K562 (cell line): ENCODE results near the gene NKIRAS1. TPM values are rescaled to one million over a fixed set of nuclear protein-coding genes. Genes with fewer than 3 reads are reported as not detected.
A peak's percentile ranks its signal among the peaks of the same experiment; 100 is the strongest.

Experiments
- ATAC-seq: fragments of 200-7000 bp; cut with Tn5 transposase; 3 replicates; pipeline ENCODE4 v1.9.1; 2020; ENCODE audit warnings: moderate library complexity
- BruUV-seq: library from RNA; stranded (reverse); fragments of 400-500 nt; replicated peaks from 2 replicates; lab custom pipeline; 2021; lab: Mats Ljungman, UMichigan
- CTCF ChIA-PET: fragments of 300-600 bp; formaldehyde crosslinking; extraction: SDS; loops from one replicate; lab custom pipeline; 2021; ENCODE audit warnings: low intra/inter-chr PET ratio; lab: Yijun Ruan, JAX
- POLR2A ChIA-PET: fragments of 300-600, 350-650 bp; sonication (Branson Sonifier 250); formaldehyde crosslinking; extraction: SDS; loops from one replicate; lab custom pipeline; 2021; ENCODE audit warnings: antibody characterized with exemption, inconsistent platforms; lab: Yijun Ruan, JAX
- DNase-seq, 4 experiments: peaks; one replicate each; pipeline versions ENCODE4 v3.0.0 to v3.0.0-alpha.2; 2011 to 2018; ENCODE audit warnings: low spot score in 3 of 4, mixed read lengths in 3 of 4; ENCODE audit errors: extremely low read depth in 1 of 4
- FAIRE-seq: peaks from 2 replicates; lab custom pipeline; 2011; peaks lifted over from hg19 to GRCh38; lab: Jason Lieb, UNC
- H2AFZ ChIP-seq: 2 replicates; pipeline ENCODE4 v1.6.0; 2011; ENCODE audit warnings: low read depth, low read length, control low read depth, inconsistent platforms
- H3K27ac ChIP-seq: fragments of 200-600 bp; 3 replicates; pipeline ENCODE4 v1.8.0; 2011; ENCODE audit warnings: low read depth, mild to moderate bottlenecking, control low read depth, inconsistent platforms, low read length, moderate library complexity, mixed read lengths; ENCODE audit errors: extremely low read depth
- H3K27me3 ChIP-seq, 2 experiments: fragments of 300-600 bp in 1 of 2; 2 replicates in 1 of 2; 3 replicates in 1 of 2; pipeline versions ENCODE4 v1.6.0 to v1.8.0; 2011; ENCODE audit warnings: inconsistent platforms in 2 of 2, low read length in 2 of 2, mild to moderate bottlenecking in 1 of 2, mixed read lengths in 1 of 2, moderate library complexity in 1 of 2; ENCODE audit not compliant: control insufficient read depth in 2 of 2, insufficient read depth in 2 of 2
- H3K36me3 ChIP-seq: fragments of 300-600 bp; 3 replicates; pipeline ENCODE4 v1.8.0; 2011; ENCODE audit warnings: mild to moderate bottlenecking, low read length, inconsistent platforms; ENCODE audit not compliant: control insufficient read depth, insufficient read depth
- H3K4me1 ChIP-seq, 2 experiments: fragments of 200-600 bp in 1 of 2; replicated peaks in 1 of 2; 2 replicates in 1 of 2; 3 replicates in 1 of 2; pipeline versions ENCODE4 v1.5.1 to v1.8.0; 2011; ENCODE audit warnings: inconsistent platforms in 2 of 2, low read length in 2 of 2, mild to moderate bottlenecking in 1 of 2, mixed read lengths in 1 of 2, moderate library complexity in 1 of 2; ENCODE audit not compliant: control insufficient read depth in 2 of 2, insufficient read depth in 2 of 2
- H3K4me2 ChIP-seq: 2 replicates; pipeline ENCODE4 v1.6.1; 2011; ENCODE audit warnings: low read length, control low read depth, inconsistent platforms, mixed read lengths; ENCODE audit not compliant: insufficient read depth
- H3K4me3 ChIP-seq: fragments of 200-600 bp; sonication (generic), shearing (Covaris generic); 2 replicates; pipeline ENCODE4 v1.5.1; 2016; ENCODE audit warnings: control low read depth, inconsistent platforms
- H3K79me2 ChIP-seq: fragments of 200-600 bp; 3 replicates; pipeline ENCODE4 v1.8.0; 2011; ENCODE audit warnings: low read length, inconsistent platforms; ENCODE audit not compliant: control insufficient read depth, insufficient read depth
- H3K9ac ChIP-seq, 2 experiments: 2 replicates each; pipeline versions ENCODE4 v1.6.0 to v1.6.1; 2011; ENCODE audit warnings: low read depth in 2 of 2, low read length in 2 of 2, control low read depth in 1 of 2, inconsistent platforms in 1 of 2, mild to moderate bottlenecking in 1 of 2, mixed read lengths in 1 of 2; ENCODE audit not compliant: insufficient read depth in 1 of 2
- H3K9me1 ChIP-seq: one replicate; pipeline ENCODE4 v1.6.0; 2011; ENCODE audit warnings: inconsistent platforms, mild to moderate bottlenecking, low read length, moderate library complexity; ENCODE audit not compliant: control insufficient read depth, insufficient read depth
- H3K9me3 ChIP-seq: replicated peaks from 2 replicates; pipeline ENCODE4 v1.5.1; 2011; ENCODE audit warnings: low read depth, low read length, inconsistent platforms; ENCODE audit not compliant: control insufficient read depth, insufficient read depth
- H4K20me1 ChIP-seq: replicated peaks from 2 replicates; pipeline ENCODE4 v1.6.1; 2011; ENCODE audit warnings: low read length, inconsistent platforms, mixed read lengths; ENCODE audit not compliant: control insufficient read depth, insufficient read depth
- FOSL1 ChIP-seq: fragments of 200-800 bp; sonication (Bioruptor generic); conservative IDR thresholded peaks from 2 replicates; pipeline ENCODE4 v1.6.1; 2016; ENCODE audit warnings: missing genetic modification characterization, missing compliant biosample characterization
- JUND ChIP-seq, 2 experiments: IDR thresholded peaks; 2 replicates in 1 of 2; 3 replicates in 1 of 2; pipeline ENCODE4 v1.6.1; 2011; ENCODE audit warnings: borderline replicate concordance in 2 of 2, low read depth in 2 of 2, low read length in 2 of 2, improper control_type of control experiment in 1 of 2, missing biosample characterization in 1 of 2, missing genetic modification characterization in 1 of 2, missing genetic modification reagents in 1 of 2
- MAFK ChIP-seq: IDR thresholded peaks from 2 replicates; pipeline ENCODE4 v1.6.1; 2011; ENCODE audit warnings: low read length, improper control_type of control experiment
- MLLT1 ChIP-seq, 2 experiments: fragments of 450-650 bp; IDR thresholded peaks; 2 replicates each; pipeline ENCODE4 v1.6.1; 2016
- NR3C1 ChIP-seq: sonication (generic); formaldehyde crosslinking; IDR thresholded peaks from 2 replicates; pipeline ENCODE4 v1.8.1; 2022; ENCODE audit warnings: missing genetic modification reagents
- SMARCA4 ChIP-seq: fragments of 450-650 bp; IDR thresholded peaks from 2 replicates; pipeline ENCODE4 v1.6.1; 2016
- SMARCE1 ChIP-seq: fragments of 450-650 bp; IDR thresholded peaks from 2 replicates; pipeline ENCODE4 v1.7.1; 2016; ENCODE audit warnings: mild to moderate bottlenecking
- ZBTB17 ChIP-seq: fragments of 450-650 bp; formaldehyde crosslinking; IDR thresholded peaks from 2 replicates; pipeline ENCODE4 v1.4.0; 2020; ENCODE audit warnings: mild to moderate bottlenecking
- ZNF384 ChIP-seq: IDR thresholded peaks from 2 replicates; pipeline ENCODE4 v1.6.1; 2012; ENCODE audit warnings: low read depth, low read length, improper control_type of control experiment
- ZNF436 ChIP-seq: fragments of 250-450, 450-650 bp; sonication (Bioruptor Pico); formaldehyde crosslinking; IDR thresholded peaks from 2 replicates; pipeline ENCODE4 v1.7.0; 2020; ENCODE audit warnings: mild to moderate bottlenecking
- ZNF778 ChIP-seq: fragments of 450-650 bp; formaldehyde crosslinking; IDR thresholded peaks from 2 replicates; pipeline ENCODE4 v1.4.0; 2020; ENCODE audit warnings: mild to moderate bottlenecking, moderate library complexity
- WGBS: fragments of 100-300 bp; shearing (Covaris generic); methylation state at CpG from one replicate; pipeline ENCODE4 v1.1.6; 2016; ENCODE audit warnings: low coverage, mixed read lengths; ENCODE audit not compliant: insufficient coverage; ENCODE audit errors: missing lambda C conversion rate; 5-methylcytosine and 5-hydroxymethylcytosine counted together
- in situ Hi-C: fragments of 300-500 bp; cut with MboI; formaldehyde crosslinking; loops from 4 replicates; pipeline ENCODE4 v1.15.0; 2018; ENCODE audit warnings: inconsistent platforms, mixed read lengths
- intact Hi-C: fragments of 100-400 bp; cut with micrococcal nuclease; formaldehyde crosslinking; loops from 2 replicates; pipeline ENCODE4 v1.14.2; 2022
- polyA plus RNA-seq, 8 experiments: library from polyadenylated mRNA; depleted of rRNA in 4 of 8; stranded (reverse) in 5 of 8; unstranded in 3 of 8; fragments of >200 nt; fragmentation: Nextera tagmentation in 2 of 8; fragmentation: Illumina TruSeq in 1 of 8; extraction: Ambion mirVana in 2 of 8; extraction: Trizol in 1 of 8; gene quantifications; 2 replicates each; pipeline versions ENCODE4 v1.2.1 to v1.2.3, GENCODE V29; 2011 to 2014; ENCODE audit warnings: inconsistent platforms in 1 of 8, missing spikeins in 1 of 8
- total RNA-seq, 7 experiments: library from RNA; depleted of rRNA in 6 of 7; stranded (reverse); fragments of >200 nt in 6 of 7; fragmentation: Illumina TruSeq in 2 of 7; extraction: Trizol in 2 of 7; gene quantifications; 2 replicates each; pipeline versions ENCODE4 v1.2.1 to v1.2.3, GENCODE V29; 2011 to 2021; ENCODE audit warnings: low replicate concordance in 1 of 7
- TF ChIP-seq, protein P1 (sequence below), 2 experiments: fragments of 450-650 bp in 1 of 2; sonication (generic) in 1 of 2; formaldehyde crosslinking in 1 of 2; IDR thresholded peaks; 2 replicates each; pipeline versions ENCODE4 v1.7.1 to v1.9.0; 2016 to 2022; ENCODE audit warnings: inconsistent platforms in 1 of 2, mild to moderate bottlenecking in 1 of 2, missing genetic modification reagents in 1 of 2

NKIRAS1 gene
- total and polyA plus RNA-seq, 9 of the 15 experiments (the other 6 are each of a cell fraction or from before 2014, with no cell fraction given) = 5.1 to 10.3 (median 6.3) TPM

- H3K4me2 ChIP-seq = no peak overlapping the region
- H4K20me1 ChIP-seq = no peaks in the 10 kb centered on the region
- BruUV-seq = no TSS peak
- no peak for DNase-seq
- H3K9ac ChIP-seq = 0 out of 4 replicates have a peak overlapping the region, but pooled peaks of 1 of the 2 experiments have one; percentile 26
- no peaks in the 10 kb centered on the region for H3K9me1 ChIP-seq
- H3K27me3 ChIP-seq = no peaks in the 10 kb centered on the region
- WGBS = 26% methylated on average over 7 of the region's 8 CpGs
- FAIRE-seq = no peak
- ChIA-PET CTCF (interaction anchor here (0.6 to 1.7 kb wide), 2 partner anchors 12 to 309 kb away, joined by 3 read pairs; no protein-coding TSS in a partner anchor), POLR2A (interaction anchor here (1.2 to 8.9 kb wide), 2 partner anchors 10 to 89 kb away, joined by 5 to 81 read pairs; partner anchors contain the start of genes NKIRAS1 and RPL15)
- H3K79me2 ChIP-seq = no peaks in the 10 kb centered on the region
- no peak overlapping the region for H3K27ac ChIP-seq
- intact Hi-C loops = no loop called here
- in situ Hi-C loops = no loop called here
- no peak overlapping the region for H2AFZ ChIP-seq
- 0 out of 3 replicates have a peak, but pooled peaks have one; percentile 7 for ATAC-seq
- H3K4me3 ChIP-seq = no peak overlapping the region
- TF ChIP-seq ZNF384 (peak; percentile 96), SMARCE1 (peak; percentile 27; the same call in 1 of the 2 replicates), MLLT1 (IDR thresholded peaks at IDR 0.05) (0 out of 4 replicates have a peak, but pooled peaks of 1 of the 2 experiments have one; percentile 30), SMARCA4 (peak; percentile 38; the same call in 1 of the 2 replicates), ZNF778 (CRISPR knock-in tag) (no peak), FOSL1 (tag) (peak; percentile 76), MAFK (no peak), ZNF436 (no peak), ZBTB17 (0 out of 2 replicates have a peak, but pooled peaks have one; percentile 48), JUND (IDR thresholded peaks at IDR 0.05; ENCODE audit: borderline replicate concordance, low read depth, low read length) (peak; percentile 58; the same call in 1 of the 2 replicates), JUND (tag; IDR thresholded peaks at IDR 0.05; ENCODE audit: borderline replicate concordance, low read depth, low read length) (no peak; the same call in 2 of the 3 replicates), NR3C1 (CRISPR knock-in tag) (no peak)
- TF ChIP-seq, protein P1, sequence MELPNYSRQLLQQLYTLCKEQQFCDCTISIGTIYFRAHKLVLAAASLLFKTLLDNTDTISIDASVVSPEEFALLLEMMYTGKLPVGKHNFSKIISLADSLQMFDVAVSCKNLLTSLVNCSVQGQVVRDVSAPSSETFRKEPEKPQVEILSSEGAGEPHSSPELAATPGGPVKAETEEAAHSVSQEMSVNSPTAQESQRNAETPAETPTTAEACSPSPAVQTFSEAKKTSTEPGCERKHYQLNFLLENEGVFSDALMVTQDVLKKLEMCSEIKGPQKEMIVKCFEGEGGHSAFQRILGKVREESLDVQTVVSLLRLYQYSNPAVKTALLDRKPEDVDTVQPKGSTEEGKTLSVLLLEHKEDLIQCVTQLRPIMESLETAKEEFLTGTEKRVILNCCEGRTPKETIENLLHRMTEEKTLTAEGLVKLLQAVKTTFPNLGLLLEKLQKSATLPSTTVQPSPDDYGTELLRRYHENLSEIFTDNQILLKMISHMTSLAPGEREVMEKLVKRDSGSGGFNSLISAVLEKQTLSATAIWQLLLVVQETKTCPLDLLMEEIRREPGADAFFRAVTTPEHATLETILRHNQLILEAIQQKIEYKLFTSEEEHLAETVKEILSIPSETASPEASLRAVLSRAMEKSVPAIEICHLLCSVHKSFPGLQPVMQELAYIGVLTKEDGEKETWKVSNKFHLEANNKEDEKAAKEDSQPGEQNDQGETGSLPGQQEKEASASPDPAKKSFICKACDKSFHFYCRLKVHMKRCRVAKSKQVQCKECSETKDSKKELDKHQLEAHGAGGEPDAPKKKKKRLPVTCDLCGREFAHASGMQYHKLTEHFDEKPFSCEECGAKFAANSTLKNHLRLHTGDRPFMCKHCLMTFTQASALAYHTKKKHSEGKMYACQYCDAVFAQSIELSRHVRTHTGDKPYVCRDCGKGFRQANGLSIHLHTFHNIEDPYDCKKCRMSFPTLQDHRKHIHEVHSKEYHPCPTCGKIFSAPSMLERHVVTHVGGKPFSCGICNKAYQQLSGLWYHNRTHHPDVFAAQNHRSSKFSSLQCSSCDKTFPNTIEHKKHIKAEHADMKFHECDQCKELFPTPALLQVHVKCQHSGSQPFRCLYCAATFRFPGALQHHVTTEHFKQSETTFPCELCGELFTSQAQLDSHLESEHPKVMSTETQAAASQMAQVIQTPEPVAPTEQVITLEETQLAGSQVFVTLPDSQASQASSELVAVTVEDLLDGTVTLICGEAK (IDR thresholded peaks at IDR 0.05) = 0 out of 2 replicates have a peak, but pooled peaks have one; percentile 16
- TF ChIP-seq, protein P1 (CRISPR knock-in tag; IDR thresholded peaks at IDR 0.05) = no peak
- TF ChIP-seq, all 486 proteins: peak for 8
- Histone ChIP-seq H3K9me3 (no peaks in the 10 kb centered on the region), H3K4me1 (peaks cover 0 to 8% of the 10 kb centered on the region in 2 experiments; a peak in 2 of 5 replicates), H3K36me3 (no peaks in the 10 kb centered on the region)
These were observed 11.7 kb upstream of the NKIRAS1 start for GRCh38 chr3:23928524-23928923.
